Stimulated activated CD4-positive, alpha-beta T cell treated with anti-CD3 and anti-CD28 coated beads, Interleukin-15, amount 100 ng/mL, for 1 hour (primary cell): ENCODE data around the gene ITGB1.

Experiments
- DNase-seq, 2 donors: peaks; one replicate each; pipeline ENCODE4 v3.0.0-alpha.2; 2020; ENCODE audit warnings: low read depth in 1 of 2, low spot score in 1 of 2

Gene ITGB1

DNA sequence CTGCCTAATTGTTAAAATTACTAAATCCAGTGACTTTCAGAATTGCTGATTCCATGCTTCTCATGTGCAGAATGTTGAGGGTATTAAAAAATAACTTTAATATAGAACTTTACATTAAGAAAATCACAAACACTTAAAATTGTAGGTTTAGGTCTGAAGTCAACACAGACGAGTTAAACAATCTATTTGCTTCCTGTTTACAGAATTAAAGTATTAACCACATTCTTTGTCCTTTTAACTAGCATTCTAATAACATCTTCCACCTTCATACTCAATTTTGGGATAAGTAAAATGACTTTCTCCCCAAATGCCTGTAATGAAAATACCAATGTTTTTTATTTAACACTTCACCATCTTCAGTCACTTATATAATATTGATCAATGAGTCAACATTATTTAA is 2.2 kb downstream of the ITGB1 start:
- no peak for DNase-seq

DNA sequence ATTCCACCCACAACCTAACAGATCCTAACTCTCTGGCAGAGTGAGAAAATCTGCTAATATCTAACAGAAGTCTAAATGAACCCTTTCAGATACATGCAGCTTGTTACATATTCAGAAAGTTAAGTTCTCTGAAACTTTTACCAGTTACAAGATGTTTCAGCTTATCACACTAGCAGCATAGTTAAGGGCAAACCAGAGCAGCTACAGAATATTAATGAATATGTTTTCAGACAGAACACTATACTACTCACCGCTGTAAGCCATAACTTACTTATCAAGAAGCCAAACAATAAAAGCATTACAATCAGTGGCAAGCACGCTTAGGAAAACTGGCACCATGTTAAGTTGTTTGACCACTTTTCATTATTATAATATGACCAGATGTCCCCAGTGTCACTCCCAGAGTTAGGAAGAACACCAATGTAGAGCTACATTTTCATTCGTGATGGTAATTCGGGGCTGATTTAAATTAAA is 2.7 kb downstream of the ITGB1 start:
- no peak for DNase-seq

DNA sequence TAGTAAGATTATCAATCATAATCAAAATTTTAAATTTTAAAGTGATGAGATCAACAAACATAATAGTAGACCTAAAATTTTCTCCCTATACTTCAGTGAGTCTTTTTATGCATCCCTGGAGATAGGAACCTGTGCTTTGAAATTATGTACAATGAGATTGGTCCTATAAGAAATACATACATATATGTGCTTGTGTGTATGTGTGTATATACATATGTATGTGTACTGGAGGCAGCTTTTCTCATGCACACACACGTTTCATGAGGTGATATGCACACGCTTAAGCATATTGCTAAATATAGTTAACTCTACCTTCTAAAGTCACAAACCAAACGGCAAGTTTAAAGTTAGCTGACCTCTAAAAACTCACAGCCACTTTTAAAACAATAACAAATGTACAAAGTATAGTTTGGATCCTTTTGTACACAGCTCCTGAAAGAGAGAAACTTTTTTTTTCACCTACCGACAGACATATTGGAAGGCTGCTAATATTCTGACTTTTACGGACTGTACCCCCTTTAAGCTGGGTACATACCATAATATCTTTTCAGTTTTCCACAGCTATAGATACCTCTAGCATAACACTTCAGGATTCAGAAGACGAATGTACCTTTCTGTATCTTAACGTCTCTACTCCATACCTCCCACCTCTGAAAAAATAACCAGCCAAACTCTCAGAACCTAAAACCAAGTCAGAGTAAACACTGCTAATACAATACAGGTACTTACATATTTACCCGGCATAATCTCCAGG is 3.3 kb downstream of the ITGB1 start:
- DNase-seq: no peak

DNA sequence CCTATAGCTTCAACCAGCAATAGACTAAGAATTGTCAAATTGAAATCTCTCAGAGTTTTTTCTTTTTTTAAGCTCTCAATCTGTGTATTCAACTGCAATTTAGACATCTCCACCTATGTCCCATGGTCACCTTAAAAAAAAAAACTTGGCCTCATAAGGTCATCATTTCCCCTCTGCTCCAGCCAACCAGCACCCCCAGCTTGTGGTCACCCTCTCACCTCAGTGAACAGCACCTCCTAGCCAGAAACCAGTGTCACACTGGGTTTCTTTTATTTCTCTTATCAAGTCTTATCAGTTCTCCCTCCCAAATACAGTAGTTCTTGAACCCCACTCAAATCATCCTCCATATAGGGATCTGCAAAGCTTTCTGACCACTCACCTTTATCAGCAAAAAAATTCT is 4.0 kb downstream of the ITGB1 start:
- DNase-seq: no peak

DNA sequence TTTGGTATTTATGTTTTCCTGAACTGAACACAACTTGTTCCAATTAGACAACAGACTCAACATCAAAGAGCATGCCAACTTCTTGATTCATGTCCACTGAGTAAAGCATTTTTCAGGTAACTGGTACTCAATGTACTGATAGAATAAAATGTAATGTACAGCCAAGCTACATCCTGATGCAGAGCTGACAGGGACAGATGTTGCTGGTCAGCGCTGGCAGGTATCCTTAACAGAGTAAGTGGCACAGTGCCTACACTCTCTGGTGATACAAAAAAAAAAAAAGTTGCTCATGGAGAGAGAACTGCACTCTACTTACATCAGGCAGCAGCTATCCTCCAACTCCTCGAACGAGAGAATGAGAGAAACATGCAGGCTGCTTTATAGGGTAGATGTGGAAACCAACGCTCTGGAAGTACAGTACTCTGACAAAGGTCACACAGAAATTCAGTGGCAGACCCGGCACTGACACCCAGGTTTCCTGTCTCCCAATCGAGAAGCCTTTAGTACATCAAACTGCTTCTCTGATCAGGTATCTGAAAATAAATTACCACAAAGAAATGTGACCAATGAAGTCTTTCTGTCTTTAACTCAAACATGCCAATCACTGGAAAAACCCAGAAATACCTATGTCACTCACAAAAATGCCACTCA is 4.6 kb downstream of the ITGB1 start:
- no peak for DNase-seq

DNA sequence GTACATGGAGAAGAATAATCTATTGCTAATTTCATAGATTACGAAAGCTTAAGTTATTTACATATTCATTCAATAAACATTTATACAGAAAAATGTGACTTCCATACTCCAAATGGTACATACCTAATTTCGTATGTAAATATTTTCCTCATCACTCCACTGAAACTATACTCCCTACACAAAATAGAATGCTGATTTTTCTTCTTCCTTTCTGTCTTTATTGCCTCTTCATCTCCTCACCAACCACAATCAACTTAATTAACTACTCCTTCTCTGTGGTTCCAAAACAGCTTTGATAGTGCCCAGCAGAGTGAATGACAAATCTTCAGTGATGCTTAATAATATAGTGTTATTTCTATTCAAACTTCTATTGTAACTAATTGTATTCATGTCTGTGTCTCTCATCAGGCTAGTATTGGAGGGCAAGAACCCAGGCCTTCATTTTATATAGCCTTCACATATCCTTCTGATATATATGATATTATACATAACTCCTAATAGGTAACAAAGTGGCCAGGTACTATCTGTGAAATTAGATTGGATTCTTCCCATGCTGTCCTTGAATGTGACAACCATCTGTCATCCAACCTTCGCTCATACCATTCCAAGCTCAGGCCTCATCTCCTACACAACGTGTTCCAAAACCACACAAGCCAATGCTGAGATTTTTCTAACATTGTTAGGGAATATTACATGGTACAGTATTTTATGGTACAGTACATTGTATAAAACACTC is 5.3 kb downstream of the ITGB1 start:
- DNase-seq: no peak

DNA sequence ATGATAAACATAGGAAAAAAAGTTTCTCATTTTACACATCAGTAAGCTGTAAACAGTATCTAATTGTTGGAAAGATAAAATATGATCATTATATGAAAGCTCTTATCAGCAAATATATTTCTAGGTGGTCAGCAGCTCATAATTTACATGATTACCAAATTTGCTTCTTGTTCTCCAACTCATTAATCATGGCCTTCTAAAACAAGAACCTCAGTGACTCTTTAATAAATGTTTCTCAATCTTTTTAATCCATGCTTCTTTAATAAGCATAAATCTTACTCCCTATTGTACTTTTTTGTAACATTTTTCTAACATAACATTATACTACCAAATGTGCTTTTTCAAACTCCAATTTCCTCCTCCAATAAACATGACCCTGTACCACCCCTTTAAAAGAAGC is 5.9 kb downstream of the ITGB1 start:
- no peak for DNase-seq

DNA sequence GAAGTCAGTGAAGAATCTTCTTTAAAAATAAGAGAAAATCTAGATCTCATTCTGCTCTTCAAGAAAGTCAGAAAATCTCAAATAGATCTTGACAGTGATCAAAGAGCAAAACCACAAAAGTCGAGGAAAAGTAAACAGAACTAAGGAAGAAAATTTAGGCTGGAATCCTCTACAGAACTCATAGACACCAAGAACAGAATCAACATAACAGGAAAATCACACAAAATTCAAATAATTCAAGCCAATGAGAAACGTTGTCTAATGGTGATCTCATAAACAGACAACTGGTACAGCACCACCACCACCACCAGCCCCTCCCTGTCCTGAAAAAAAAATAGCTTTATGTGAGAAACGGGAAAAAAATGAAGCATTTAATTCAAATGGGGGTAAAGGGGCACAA is 6.9 kb downstream of the ITGB1 start:
- DNase-seq: no peak

DNA sequence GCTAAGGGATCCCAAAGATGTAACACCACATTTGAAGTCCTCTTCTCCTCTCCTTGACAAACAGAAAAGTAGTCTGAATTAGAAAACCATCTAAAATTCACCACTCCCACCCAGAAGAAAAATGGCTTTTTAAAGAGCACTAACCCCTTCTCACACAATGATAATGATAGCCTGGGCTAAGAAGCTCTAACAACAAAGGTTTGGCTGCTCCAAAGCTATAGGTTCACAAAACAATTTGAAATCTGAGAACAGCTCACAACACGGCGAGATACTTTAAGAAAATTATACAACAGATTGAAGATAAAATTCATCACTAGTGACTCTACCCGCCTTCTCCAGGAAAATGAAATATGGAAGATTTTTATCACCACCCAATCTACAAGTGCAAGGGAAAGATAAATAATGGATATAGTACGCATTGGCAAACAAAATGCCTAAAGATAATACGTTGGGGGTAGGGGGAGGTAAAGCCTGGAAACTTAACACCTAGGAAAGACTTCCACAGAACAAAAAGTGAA is 7.4 kb downstream of the ITGB1 start:
- no peak for DNase-seq

DNA sequence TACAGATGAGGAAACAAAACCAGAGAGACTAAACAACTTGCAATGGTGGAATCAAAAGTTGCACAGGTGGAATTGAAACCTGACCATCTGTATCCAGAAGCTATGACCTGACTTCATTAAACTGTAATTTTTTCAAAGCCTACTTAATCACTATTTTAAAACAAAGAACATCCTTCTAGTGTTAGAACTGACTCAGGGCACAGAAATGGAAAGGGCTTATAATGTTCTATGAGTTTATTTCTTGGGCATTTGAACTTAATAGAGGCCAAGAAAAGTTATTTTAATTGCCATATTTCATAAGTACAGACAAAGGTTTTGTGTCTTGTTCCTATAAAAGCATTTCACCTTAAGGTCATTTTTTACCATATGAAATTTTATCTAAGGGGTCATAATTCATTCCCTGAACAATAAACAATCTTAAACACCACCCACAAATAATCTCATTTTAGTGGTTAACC is 8.8 kb downstream of the ITGB1 start:
- no peak for DNase-seq

DNA sequence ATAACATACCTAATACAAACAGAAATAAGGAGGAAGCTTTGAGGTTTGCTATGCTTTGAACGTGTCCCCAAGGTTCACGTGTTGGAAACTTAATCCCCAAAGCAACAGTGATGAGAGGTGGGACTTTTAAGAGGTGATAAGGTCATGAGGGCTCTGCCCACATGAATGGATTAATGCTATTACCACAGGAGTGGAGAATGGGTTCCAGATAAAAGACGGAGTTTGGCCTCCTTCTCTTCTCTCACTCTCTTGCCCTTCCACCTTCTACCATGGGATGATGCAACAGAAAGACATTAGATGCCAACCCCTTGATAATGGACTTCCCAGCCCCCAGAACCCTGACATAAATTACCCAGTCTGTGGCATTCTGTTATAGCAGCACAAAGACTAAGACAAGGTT is 9.6 kb downstream of the ITGB1 start:
- DNase-seq: no peak

DNA sequence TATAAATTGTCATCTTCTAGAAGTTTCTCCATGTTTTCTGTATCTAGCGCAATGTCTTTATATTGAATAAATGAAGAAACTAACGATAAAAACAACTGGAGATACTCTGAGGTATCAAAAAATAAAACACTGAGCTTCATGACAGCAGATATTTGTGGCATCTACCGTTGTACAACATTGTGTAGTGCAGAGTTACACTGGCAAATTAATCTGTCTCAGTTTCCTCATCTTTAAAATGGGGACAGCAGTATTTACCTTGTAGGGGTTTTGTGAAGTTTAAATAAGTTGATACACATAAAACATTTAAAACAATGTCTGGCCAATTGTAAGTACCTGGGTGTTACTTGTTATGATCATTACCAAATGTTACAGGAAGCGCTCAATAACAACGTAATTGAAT is 10.4 kb downstream of the ITGB1 start:
- DNase-seq: no peak

DNA sequence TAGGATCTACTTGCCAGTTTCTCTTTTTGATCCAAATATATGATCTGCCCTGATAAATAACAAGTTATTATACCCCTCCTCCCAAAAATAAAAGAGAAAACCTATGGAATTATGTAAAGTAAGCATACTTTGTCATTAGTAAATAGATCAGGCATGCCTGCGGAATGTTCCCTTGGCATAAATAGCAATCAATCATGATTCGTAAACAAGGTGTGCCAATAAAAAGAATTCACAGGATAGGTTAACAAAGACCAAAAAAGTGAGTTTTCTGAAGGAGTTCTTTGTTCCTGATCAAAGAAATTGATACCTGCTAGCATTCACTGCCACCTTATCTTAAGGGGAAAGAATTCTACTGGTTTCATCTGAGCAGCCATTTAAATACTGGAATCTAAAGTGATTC is 11.9 kb downstream of the ITGB1 start:
- DNase-seq: no peak

DNA sequence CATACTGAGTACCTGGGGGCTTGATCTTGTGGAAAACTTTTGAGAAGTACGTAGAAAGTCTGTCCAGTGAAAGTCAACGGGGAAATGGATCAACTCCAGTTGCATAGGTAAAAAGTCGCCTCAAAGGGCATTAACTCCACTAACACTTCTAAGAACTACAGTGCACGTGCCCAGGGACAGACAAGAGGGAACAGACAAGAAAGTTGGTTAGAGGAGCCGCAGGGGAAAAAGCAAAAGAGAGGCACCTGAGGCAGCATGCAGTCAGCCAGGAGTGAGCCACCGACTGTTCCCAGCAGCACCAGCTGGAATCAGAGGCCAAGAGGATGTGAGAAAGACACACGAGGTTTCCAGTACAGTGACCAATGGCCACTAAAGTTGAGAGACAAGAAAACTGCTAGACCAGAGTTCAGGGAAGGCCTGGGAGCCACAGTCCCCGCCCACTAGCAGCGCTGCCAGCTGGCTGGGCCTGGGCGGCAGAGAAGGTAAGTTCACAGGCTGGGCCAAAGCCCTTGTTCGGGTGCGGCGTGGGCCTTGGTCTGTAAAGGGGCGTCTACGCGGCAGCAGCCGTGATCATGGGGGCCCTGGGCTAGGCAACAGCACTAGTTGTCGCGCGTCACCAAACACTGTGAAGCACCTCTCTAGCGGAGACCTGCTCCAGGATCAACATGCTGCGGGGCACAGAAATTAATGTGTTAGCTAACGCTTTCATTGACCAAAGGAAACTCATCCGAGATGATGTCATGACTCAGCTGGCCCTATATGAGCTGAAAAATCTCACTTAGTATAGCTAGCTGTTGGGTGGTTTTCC is 14.0 kb downstream of the ITGB1 start:
- no peak for DNase-seq

DNA sequence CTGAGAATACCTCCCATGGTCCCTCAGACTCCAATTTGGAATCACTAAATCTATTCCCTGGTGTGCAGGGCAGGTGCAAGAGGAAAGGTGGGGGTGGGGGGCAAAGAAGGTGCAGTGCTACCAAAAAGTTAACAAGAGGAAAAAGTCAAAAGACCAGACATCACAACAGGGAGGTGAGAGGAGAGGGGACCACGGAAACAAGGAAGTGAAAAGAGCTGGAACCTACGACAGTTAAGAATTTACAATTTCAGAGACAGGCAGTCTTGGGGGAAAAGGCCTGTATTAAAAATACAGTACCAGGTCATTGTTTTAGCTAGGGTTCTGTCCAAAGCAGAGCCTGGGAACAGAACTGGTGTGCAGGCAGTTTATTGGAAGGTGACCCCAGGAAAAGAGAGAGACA is 14.6 kb downstream of the ITGB1 start:
- no peak for DNase-seq

DNA sequence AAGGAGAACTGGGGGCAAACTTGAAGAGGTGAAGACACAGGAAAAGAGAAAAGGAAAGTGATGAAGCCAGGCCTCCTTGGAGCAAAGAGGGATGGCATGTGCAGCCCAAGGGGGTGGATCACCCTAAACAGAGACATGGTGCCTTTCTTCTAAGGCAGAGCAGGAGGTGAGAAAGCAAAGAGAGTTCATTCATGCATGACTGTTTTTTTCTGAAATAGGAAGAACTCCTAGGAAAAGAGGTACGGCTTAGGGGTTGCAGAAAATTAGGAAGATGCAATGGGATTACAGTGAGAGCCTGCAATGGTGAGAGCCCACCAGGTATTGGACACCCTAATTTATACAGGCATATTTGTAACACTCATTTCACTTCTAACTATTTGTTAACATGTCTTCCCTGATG is 15.9 kb downstream of the ITGB1 start:
- DNase-seq: no peak

DNA sequence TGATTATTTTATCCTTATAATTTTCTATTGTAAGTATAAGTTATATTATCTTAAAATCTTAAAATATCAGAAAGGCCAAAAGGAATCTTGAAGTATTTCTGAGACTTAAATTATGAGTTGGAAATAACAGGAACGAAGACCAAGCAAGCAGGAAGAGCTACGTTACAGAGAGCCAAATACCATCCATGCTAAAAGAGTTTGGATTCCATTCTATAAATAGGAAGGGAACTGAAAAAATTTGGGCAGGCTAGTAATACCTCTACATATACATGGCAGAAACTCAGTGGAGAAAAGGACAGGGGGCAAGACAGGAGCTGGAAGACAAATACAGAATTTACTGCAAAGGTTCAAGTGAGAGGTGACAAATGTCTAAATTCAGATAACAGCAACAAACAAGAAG is 16.7 kb downstream of the ITGB1 start:
- no peak for DNase-seq

DNA sequence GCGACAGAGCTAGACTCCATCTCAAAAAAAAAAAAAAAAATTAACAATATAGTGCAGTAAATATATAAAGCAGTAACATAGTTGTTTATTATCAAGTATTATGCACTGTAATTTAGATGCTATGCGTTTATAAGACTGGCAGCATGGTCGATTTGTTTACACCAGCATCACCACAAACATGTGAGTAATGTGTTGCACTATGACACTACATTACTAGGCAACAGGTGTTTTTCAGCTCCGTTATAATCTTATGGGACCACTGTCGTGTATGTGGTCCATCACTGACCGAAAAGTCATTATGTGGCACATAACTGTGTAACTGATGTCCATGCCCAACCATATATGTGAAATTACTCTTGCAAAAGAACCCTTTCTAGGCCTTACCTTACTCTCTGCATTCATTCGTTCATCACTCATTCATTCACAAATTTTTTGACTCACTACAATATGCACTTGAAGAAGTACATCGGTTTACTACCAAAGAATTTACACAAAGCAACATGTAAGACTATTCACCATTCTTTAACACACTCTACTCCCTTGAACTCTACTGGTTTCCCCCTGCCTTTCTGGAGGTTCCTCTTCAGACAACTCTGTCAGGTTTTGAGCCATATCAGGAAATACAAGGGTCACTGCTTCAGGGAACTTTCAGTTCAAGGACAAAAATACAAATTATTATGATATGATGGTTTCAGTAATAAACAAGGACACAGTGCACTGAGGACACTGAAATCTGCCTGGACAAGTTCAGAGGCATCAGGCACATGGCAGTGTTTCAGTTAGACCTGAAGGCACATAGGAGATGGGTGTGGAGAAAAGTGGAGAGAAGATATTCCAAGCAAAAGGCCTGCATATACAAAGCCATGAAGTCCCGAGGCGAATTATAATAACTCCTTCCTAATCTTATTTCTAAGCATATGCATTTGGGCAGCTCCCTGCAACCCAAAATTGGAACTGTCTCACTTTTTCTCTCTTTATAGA is 17.4 kb downstream of the ITGB1 start:
- no peak for DNase-seq

DNA sequence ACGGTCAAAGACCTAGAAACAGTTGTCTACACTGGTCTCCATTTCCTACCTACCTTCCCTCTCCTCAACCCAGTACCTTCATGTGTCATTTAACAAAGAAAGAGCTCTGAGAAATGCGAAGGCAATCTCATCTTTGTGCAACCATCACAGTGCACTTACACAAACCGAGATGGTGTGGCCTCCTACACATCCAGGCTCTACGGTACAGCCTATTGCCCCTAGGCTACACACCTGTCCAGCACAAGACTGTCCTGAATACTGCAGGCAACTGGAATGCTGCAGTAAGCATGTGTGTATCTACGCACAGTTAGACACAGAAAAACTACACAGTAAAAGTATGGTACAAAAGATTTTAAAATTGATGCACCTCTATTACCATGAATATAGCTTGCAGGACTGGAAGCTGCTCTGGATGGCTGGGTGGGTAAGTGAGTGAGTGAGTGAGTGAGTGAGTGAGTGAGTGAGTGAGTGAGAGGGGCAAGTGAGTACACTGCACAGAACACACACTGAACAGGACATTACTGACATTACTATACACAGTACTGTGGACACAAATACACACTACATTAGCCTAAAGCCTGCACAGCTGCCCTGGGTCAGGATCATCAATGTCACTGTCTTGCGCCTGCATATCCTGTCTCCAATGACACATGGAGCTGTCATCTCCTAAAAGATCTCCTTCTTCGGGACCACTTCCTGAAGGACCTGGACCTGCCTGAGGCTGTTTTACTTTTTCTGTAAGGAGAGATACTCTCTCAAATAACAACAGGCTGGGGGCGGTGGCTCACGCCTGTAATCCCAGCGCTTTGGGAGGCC is 18.5 kb downstream of the ITGB1 start:
- no peak for DNase-seq
